AG10803 (cell line): ENCODE data around the gene NEGR1.
A peak's percentile ranks its signal among the peaks of the same experiment; 100 is the strongest.

Experiments used
- DNase-seq: peaks from one replicate; pipeline ENCODE4 v3.0.0; 2010; ENCODE audit warnings: low read depth
- H3K4me3 ChIP-seq: 2 replicates; pipeline ENCODE4 v1.5.1; 2011; ENCODE audit warnings: mild to moderate bottlenecking, low read length, control low read depth
- CTCF ChIP-seq: conservative IDR thresholded peaks from 2 replicates; pipeline ENCODE4 v1.5.1; 2011; ENCODE audit warnings: mild to moderate bottlenecking, low read length, control low read depth, inconsistent platforms

NEGR1 gene

GRCh38 chr1:71603044-71603776, 679.1 kb downstream of the NEGR1 start:
- DNase-seq: no peak
- no peak for TF ChIP-seq CTCF
- no peak overlapping the region for H3K4me3 ChIP-seq

- H3K4me3 ChIP-seq: no peak overlapping the region
- no peak for DNase-seq
- no peak for TF ChIP-seq CTCF
Observed at GRCh38 chr1:71600023-71600422, 682.3 kb downstream of the NEGR1 start.

- H3K4me3 ChIP-seq: no peak overlapping the region
- TF ChIP-seq CTCF: no peak
Observed at GRCh38 chr1:71599306-71599705, 683.0 kb downstream of the NEGR1 start.

GRCh38 chr1:71593523-71593922, 688.8 kb downstream of the NEGR1 start:
- H3K4me3 ChIP-seq: no peak overlapping the region
- DNase-seq: peak; percentile 18
- peak; percentile 51 for TF ChIP-seq CTCF

More at GRCh38 chr1:71599306-71599705, 683.0 kb downstream of the NEGR1 start:
- no peak for DNase-seq

GRCh38 chr1:71592646-71593274, 689.6 kb downstream of the NEGR1 start:
- H3K4me3 ChIP-seq: no peak overlapping the region
- DNase-seq: no peak
- TF ChIP-seq CTCF: no peak

GRCh38 chr1:71589005-71589404, 693.3 kb downstream of the NEGR1 start:
- H3K4me3 ChIP-seq: no peak overlapping the region
- TF ChIP-seq CTCF: no peak
- DNase-seq: no peak

- H3K4me3 ChIP-seq: no peak overlapping the region
- TF ChIP-seq CTCF: peak; percentile 71
- peak; percentile 58 for DNase-seq
Observed at GRCh38 chr1:71587961-71588360, 694.4 kb downstream of the NEGR1 start.
